Omental fat pad (tissue), 4 donors: ENCODE measurements around the gene IRX2. TPM values are rescaled to one million over a fixed set of nuclear protein-coding genes. Genes with fewer than 3 reads are reported as not detected.

Source experiments
- ATAC-seq: fragments of 150-250 bp; one replicate; pipeline ENCODE4 v1.9.1; 2016; ENCODE audit warnings: mild to moderate bottlenecking, moderate library complexity; ENCODE audit not compliant: low FRiP score
- DNase-seq: peaks from one replicate; pipeline ENCODE4 v3.0.0-alpha.2; 2019; ENCODE audit warnings: low spot score
- total RNA-seq, 4 donors: library from RNA; depleted of rRNA; stranded (reverse); fragments of >200 nt; gene quantifications; one replicate each; pipeline ENCODE4 v1.1.0, GENCODE V29; 2016
- TF ChIP-seq, protein P1 (sequence below), 3 donors: fragments of 450-650 bp; IDR thresholded peaks; one replicate each; pipeline ENCODE4 v1.5.1; 2016 to 2017; ENCODE audit warnings: antibody characterized with exemption in 3 of 3, mild to moderate bottlenecking in 3 of 3, moderate library complexity in 2 of 3

The IRX2 gene
- total RNA-seq, 4 donors from 2014 or later = 0.19 to 0.84 (median 0.63) TPM; not detected in 1

DNA sequence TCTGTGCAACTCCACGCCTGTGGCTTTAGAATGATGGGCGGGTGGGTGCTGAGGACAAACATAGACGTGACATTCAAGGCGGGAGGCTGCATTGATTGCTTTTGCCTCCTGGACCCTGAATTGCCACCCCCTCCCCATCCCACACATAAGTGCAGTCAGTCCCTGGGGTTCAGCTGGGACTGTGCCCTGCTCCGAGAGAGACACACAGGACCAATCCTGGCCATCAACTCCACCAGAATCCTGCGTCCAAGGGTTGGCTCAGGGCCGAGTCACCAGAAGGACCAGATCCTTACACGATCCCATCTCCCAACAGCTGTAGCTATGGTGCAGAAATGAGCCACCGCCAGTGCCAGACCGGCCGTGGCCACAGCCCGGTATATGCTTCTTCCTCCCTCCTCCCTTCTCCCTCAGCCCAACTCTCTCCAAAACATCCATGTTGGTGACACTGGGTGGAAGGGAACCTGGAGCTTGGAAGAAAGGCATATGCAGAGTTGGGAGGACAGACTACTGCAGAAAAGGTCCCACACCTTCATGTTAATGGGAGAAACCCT lies 27.4 kb downstream of the IRX2 start:
- TF ChIP-seq, protein P1, sequence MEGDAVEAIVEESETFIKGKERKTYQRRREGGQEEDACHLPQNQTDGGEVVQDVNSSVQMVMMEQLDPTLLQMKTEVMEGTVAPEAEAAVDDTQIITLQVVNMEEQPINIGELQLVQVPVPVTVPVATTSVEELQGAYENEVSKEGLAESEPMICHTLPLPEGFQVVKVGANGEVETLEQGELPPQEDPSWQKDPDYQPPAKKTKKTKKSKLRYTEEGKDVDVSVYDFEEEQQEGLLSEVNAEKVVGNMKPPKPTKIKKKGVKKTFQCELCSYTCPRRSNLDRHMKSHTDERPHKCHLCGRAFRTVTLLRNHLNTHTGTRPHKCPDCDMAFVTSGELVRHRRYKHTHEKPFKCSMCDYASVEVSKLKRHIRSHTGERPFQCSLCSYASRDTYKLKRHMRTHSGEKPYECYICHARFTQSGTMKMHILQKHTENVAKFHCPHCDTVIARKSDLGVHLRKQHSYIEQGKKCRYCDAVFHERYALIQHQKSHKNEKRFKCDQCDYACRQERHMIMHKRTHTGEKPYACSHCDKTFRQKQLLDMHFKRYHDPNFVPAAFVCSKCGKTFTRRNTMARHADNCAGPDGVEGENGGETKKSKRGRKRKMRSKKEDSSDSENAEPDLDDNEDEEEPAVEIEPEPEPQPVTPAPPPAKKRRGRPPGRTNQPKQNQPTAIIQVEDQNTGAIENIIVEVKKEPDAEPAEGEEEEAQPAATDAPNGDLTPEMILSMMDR (IDR thresholded peaks at IDR 0.05) = no peak
- no peak for ATAC-seq
- DNase-seq = no peak

DNA sequence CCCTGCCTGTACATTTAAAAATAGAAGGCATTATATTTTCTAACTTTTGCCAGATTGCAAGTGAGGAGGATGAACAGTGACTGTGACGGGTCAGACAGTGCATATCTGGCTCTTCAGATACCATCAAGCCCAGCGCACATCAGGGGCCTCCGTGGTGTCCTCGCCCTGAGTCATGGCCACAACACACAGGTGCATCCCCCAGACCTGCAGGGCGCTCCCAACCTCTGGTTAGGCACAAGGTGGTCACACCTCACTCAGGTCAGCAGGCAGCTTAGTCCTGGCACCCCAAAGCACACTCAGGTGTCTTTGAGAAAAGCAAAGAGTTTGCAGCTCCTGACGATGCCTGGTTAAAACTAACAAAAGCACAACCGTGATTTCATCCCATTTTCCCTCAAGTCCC lies 28.6 kb downstream of the IRX2 start:
- no peak for ATAC-seq
- TF ChIP-seq, protein P1 (IDR thresholded peaks at IDR 0.05) = no peak
- DNase-seq = no peak

DNA sequence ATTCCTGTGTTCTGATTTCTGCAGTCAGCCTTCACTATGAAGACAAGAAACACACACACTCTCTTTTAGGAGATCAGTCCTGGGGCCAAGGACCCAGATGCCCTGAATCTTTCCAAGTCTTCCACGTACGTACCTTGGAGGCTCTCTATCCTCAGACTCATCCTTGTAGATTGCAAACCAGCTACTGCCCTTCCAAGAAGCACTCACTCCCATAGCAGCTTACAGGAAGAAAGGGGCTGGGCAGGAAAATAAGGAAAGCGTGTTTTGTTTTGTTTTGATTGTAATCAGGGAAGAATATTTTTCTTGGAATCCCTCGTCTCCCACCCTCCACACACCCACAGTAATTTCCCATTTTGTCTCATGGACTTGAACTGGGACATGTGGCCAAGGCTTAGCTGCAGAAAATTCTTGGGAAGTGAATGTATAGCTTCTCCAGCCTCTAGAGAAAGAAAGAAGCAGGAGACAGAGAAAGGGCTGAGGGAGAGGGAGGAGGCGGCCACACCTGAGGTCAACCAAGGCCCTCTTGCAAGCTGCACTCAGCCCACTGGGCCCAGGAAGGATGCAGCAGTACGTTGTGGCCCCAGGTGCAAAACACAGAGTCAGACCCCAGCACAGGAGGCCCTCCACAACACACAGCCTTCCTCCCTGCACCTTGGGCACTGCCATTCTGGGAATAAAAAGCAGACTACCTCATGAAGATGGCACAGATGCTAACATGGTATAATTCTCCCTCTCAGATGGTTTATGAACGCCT lies 29.9 kb downstream of the IRX2 start:
- TF ChIP-seq, protein P1 (IDR thresholded peaks at IDR 0.05) = no peak
- ATAC-seq (no peak), DNase-seq (no peak)

DNA sequence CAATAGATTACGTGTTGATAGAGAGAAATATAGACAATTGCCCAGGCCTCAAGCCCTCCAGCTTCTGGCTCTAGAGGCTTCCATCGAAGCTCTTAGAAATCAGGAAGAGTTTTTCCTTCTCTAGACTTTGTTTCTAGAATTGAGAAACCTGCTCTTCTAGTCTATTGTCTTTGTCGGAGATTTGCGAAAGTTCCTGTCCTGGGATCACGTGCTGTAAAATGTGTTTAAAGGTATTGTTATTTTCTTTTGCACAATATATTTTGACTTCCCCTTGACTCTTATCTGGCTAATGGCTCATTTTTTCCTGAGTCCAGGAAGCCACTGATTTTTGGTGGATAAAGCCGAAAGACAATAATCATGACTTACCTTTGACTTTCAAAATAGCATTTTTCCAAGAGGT lies 32.1 kb downstream of the IRX2 start:
- no peak for ATAC-seq
- TF ChIP-seq, protein P1 (IDR thresholded peaks at IDR 0.05) = no peak
- no peak for DNase-seq

DNA sequence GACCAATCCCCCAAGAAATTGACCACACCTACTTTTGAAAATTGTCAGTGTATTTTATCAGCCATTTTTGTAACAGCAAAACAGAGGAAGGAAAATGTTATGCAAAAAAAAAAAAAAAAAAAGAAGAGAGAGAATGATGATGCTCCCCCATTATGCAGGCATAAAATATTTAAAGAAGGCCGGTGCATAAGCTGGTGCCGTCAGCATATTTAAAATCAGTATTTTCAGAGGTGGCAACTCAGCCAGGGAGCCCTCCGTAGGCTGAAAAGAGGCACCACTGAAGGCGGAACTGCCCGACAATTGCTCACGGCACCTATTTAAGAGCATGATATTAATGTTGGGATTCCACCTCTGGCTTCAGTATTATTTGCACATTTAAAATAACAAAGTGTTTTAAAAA lies 33.4 kb downstream of the IRX2 start:
- DNase-seq (no peak), ATAC-seq (no peak)
- TF ChIP-seq, protein P1 (IDR thresholded peaks at IDR 0.05) = no peak

DNA sequence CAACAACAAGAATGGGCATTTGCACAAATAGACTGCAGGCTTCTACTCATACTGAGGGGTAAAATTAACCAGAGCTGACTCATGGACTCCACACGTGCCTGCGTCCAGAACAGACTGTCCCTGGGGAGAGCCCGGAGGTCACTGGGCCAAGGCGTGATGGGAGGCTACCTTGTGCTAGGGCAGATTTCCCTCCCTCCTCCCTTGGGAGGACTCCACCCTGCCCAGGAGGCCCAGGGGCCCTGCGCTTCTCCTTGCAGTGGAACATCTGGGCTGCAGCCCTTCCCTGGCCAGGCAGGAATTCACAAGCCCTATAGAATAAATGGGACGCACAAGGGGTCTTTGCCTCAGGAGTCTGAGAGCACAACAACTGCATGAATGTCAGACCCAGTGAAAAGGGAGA lies 35.6 kb downstream of the IRX2 start:
- no peak for ATAC-seq
- DNase-seq = no peak

More for the DNA sequence above, 35.6 kb downstream of the IRX2 start:
- TF ChIP-seq, protein P1 (IDR thresholded peaks at IDR 0.05) = no peak
